ENCODE data around the gene VTI1A. TPM values are rescaled to one million over a fixed set of nuclear protein-coding genes. Genes with fewer than 3 reads are reported as not detected.

The VTI1A gene
- total RNA-seq, 2 donors from 2014 or later: 53.3 to 57.5 TPM

GRCh38 chr10:112593023-112593422 is 146.0 kb downstream of the VTI1A start:
- 90% methylated on average over 5 of the region's 5 CpGs for WGBS
- Histone ChIP-seq H3K4me1 (replicated peaks) (no peaks in the 10 kb centered on the region), H3K36me3 (no peaks in the 10 kb centered on the region), H3K27ac (no peak overlapping the region), H3K4me3 (no peak overlapping the region), H3K27me3 (replicated peaks; ENCODE audit: insufficient read depth) (no peaks in the 10 kb centered on the region), H3K9me3 (no peaks in the 10 kb centered on the region)
- intact Hi-C loops (cut with DNase I): no loop called here
- no peak for TF ChIP-seq CTCF (IDR thresholded peaks at IDR 0.05)
- no peak for TF ChIP-seq POLR2AphosphoS5 (IDR thresholded peaks at IDR 0.05)
- TF ChIP-seq POLR2A (IDR thresholded peaks at IDR 0.05): no peak
- no peak for DNase-seq (ENCODE audit: low spot score)

- Histone ChIP-seq H3K36me3 (no peaks in the 10 kb centered on the region), H3K4me3 (no peak overlapping the region), H3K4me1 (replicated peaks) (peaks cover 4% of the 10 kb centered on the region), H3K9me3 (no peaks in the 10 kb centered on the region), H3K27ac (no peak overlapping the region), H3K27me3 (replicated peaks; ENCODE audit: insufficient read depth) (no peaks in the 10 kb centered on the region)
- WGBS: 57% methylated on average over 4 of the region's 4 CpGs
- intact Hi-C loops (cut with DNase I): no loop called here
- TF ChIP-seq CTCF (IDR thresholded peaks at IDR 0.05): no peak
- TF ChIP-seq POLR2A (IDR thresholded peaks at IDR 0.05): no peak
- no peak for TF ChIP-seq POLR2AphosphoS5 (IDR thresholded peaks at IDR 0.05)
- no peak for DNase-seq (ENCODE audit: low spot score)
Measured at GRCh38 chr10:112601214-112602090, 154.4 kb downstream of the VTI1A start.

- WGBS: 93% methylated on average over 2 of the region's 2 CpGs
Measured at GRCh38 chr10:112603062-112603461, 156.0 kb downstream of the VTI1A start.

GRCh38 chr10:112605063-112605462 is 158.0 kb downstream of the VTI1A start:
- Histone ChIP-seq H3K9me3 (no peaks in the 10 kb centered on the region), H3K27ac (no peak overlapping the region), H3K36me3 (no peaks in the 10 kb centered on the region), H3K4me3 (no peak overlapping the region), H3K4me1 (replicated peaks) (peaks cover 4% of the 10 kb centered on the region), H3K27me3 (replicated peaks; ENCODE audit: insufficient read depth) (no peaks in the 10 kb centered on the region)
- TF ChIP-seq POLR2A (IDR thresholded peaks at IDR 0.05) (no peak), POLR2AphosphoS5 (IDR thresholded peaks at IDR 0.05) (no peak), CTCF (IDR thresholded peaks at IDR 0.05) (no peak)
- DNase-seq (ENCODE audit: low spot score): no peak
- intact Hi-C loops (cut with DNase I): no loop called here
- 85% methylated on average over 5 of the region's 5 CpGs for WGBS

More at GRCh38 chr10:112603062-112603461, 156.0 kb downstream of the VTI1A start:
- Histone ChIP-seq H3K4me1 (replicated peaks) (peaks cover 4% of the 10 kb centered on the region), H3K27me3 (replicated peaks; ENCODE audit: insufficient read depth) (no peaks in the 10 kb centered on the region), H3K36me3 (no peaks in the 10 kb centered on the region), H3K4me3 (no peak overlapping the region), H3K27ac (no peak overlapping the region), H3K9me3 (no peaks in the 10 kb centered on the region)
- intact Hi-C loops (cut with DNase I): no loop called here
- no peak for DNase-seq (ENCODE audit: low spot score)
- TF ChIP-seq POLR2A (IDR thresholded peaks at IDR 0.05) (no peak), POLR2AphosphoS5 (IDR thresholded peaks at IDR 0.05) (no peak), CTCF (IDR thresholded peaks at IDR 0.05) (no peak)

- no peak overlapping the region for H3K27ac ChIP-seq
- DNase-seq (ENCODE audit: low spot score): no peak
- H3K4me3 ChIP-seq: no peak overlapping the region
- 95% methylated on average over 2 of the region's 2 CpGs for WGBS
- H3K9me3 ChIP-seq: no peaks in the 10 kb centered on the region
- intact Hi-C loops (cut with DNase I): no loop called here
- peaks cover 1% of the 10 kb centered on the region for H3K4me1 ChIP-seq (replicated peaks)
- no peaks in the 10 kb centered on the region for H3K36me3 ChIP-seq
- no peak for TF ChIP-seq CTCF (IDR thresholded peaks at IDR 0.05)
- no peak for TF ChIP-seq POLR2A (IDR thresholded peaks at IDR 0.05)
- no peak for TF ChIP-seq POLR2AphosphoS5 (IDR thresholded peaks at IDR 0.05)
- H3K27me3 ChIP-seq (replicated peaks; ENCODE audit: insufficient read depth): no peaks in the 10 kb centered on the region
Measured at GRCh38 chr10:112607506-112607905, 160.5 kb downstream of the VTI1A start.
